HFFc6 (cell line): ENCODE data around the gene PTPRE. TPM values are rescaled to one million over a fixed set of nuclear protein-coding genes. Genes with fewer than 3 reads are reported as not detected.

Source experiments
- DNase-seq: peaks from one replicate; pipeline ENCODE4 v3.0.0-alpha.2; 2018
- H3K27ac Mint-ChIP-seq: 2 replicates; pipeline ENCODE4 v1.8.0; 2020; ENCODE audit warnings: mild to moderate bottlenecking, mixed read lengths
- H3K27me3 Mint-ChIP-seq: 2 replicates; pipeline ENCODE4 v1.8.0; 2021; ENCODE audit warnings: mild to moderate bottlenecking, moderate library complexity, mixed read lengths; ENCODE audit not compliant: insufficient read depth
- H3K36me3 Mint-ChIP-seq: 2 replicates; pipeline ENCODE4 v1.8.0; 2021; ENCODE audit warnings: low read depth, mixed read lengths
- H3K4me1 Mint-ChIP-seq: 2 replicates; pipeline ENCODE4 v1.8.0; 2020; ENCODE audit warnings: low read depth, mixed read lengths
- H3K4me3 Mint-ChIP-seq: 2 replicates; pipeline ENCODE4 v1.8.0; 2020; ENCODE audit warnings: mild to moderate bottlenecking, moderate library complexity, mixed read lengths
- H3K9me3 Mint-ChIP-seq: 2 replicates; pipeline ENCODE4 v1.8.0; 2020; ENCODE audit warnings: mild to moderate bottlenecking, mixed read lengths
- total RNA-seq, 6 experiments: library from RNA; stranded (reverse); fragmentation: NEBNext Ultra II Directional; extraction: Animal tissue kit (Norgen Biotek cat#: 25700); gene quantifications; 2 replicates in 1 of 6; 3 replicates in 5 of 6; pipeline ENCODE4 v1.2.3, GENCODE V29; 2021
- TF ChIP-seq, protein P1 (sequence below): fragments of 200-600 bp; sonication (generic); IDR thresholded peaks from 2 replicates; pipeline ENCODE4 v1.5.0; 2021; ENCODE audit warnings: antibody characterized with exemption, mild to moderate bottlenecking

PTPRE gene
- total RNA-seq, 6 experiments from 2014 or later: 0.14 to 0.37 (median 0.15) TPM; not detected in 3

DNA sequence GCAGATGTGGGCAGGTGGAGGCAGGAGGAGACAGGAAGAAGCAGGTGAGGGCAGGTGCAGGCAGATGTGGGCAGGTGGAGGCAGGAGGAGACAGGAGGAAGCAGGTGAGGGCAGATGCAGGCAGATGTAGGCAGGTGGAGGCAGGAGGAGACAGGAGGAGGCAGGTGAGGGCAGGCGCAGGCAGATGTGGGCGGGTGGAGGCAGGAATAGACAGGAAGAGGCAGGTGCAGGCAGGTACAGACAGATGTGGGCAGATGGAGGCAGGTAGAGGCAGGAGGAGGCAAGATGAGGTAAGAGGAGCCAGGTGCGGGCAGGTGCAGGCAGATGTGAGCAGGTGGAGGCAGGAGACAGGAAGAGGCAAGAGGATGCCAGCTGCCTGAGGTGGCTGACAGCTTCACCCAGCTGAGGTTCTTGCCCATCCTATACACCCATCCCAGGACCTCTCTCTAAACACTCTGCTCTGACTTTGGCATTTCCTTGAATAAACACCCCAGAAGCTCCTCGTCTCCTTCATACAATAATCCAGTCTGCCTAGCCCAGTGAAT lies 33.0 kb downstream of the PTPRE start:
- TF ChIP-seq, protein P1, sequence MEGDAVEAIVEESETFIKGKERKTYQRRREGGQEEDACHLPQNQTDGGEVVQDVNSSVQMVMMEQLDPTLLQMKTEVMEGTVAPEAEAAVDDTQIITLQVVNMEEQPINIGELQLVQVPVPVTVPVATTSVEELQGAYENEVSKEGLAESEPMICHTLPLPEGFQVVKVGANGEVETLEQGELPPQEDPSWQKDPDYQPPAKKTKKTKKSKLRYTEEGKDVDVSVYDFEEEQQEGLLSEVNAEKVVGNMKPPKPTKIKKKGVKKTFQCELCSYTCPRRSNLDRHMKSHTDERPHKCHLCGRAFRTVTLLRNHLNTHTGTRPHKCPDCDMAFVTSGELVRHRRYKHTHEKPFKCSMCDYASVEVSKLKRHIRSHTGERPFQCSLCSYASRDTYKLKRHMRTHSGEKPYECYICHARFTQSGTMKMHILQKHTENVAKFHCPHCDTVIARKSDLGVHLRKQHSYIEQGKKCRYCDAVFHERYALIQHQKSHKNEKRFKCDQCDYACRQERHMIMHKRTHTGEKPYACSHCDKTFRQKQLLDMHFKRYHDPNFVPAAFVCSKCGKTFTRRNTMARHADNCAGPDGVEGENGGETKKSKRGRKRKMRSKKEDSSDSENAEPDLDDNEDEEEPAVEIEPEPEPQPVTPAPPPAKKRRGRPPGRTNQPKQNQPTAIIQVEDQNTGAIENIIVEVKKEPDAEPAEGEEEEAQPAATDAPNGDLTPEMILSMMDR: no peak
- Mint-ChIP-seq H3K9me3 (peaks cover 70% of the 10 kb centered on the region), H3K4me3 (no peak overlapping the region)

DNA sequence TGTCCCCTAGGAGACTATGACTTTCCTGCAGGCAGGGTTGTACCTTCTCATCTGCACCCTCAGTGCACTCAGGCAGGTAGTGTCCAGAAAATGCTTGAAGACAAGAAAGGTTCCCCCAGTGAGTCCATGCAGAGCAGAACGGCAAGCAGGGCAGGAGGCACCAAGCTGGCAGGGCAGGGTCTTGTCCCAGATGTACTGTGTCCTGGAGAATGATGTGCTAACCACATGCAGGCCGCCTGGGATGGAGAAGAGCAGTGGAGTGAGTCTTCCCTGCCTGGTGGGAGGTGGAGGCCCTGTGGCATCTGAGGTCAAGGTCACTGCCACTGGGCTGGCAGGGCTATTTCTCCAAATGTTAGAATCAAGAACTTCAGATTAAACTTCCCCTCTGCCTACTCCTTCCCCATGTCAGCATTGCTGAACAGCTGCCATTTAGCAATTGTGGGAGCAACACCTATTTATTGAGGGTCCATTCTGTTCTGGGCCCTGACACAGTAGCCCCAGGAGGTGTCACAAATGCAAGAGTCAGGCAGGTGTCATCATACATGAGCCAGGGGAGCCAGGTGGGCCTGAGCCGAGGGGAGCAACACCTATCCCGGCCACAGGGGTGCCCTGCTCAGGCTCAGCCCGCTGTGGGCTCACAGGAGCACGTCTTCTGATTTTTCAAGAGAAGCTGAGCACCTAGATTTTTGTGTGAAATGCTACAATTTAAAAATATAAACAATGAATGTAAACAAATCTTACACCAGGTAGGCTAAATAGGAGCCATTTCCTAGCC lies 34.1 kb downstream of the PTPRE start:
- no peak overlapping the region for H3K27ac Mint-ChIP-seq
- TF ChIP-seq, protein P1: no peak

More for the DNA sequence above, 33.0 kb downstream of the PTPRE start:
- Mint-ChIP-seq H3K27me3 (no peaks in the 10 kb centered on the region; the same call in 1 of the 2 replicates), H3K36me3 (peaks cover 6% of the 10 kb centered on the region; the same call in 1 of the 2 replicates), H3K4me1 (no peaks in the 10 kb centered on the region), H3K27ac (no peak overlapping the region)
- DNase-seq: no peak

DNA sequence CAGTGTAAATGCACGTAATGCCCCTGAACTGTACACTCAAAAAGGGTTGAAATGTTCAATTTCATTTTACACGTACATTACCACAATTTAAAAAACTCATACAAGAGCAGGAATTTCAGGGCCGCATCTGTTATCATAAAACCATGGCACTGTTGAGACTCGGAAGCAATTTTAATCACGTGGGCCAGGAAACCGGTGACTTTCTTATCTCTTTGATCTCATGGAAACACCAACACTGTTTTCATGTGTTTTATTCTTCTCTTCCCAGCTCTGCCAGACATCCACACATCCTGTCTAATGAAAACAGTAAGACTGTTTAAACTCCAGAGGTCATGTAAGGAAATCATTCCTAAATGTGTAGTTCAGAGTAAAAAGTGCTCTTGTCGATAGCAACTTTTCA lies 35.9 kb downstream of the PTPRE start:
- H3K27ac Mint-ChIP-seq: no peak overlapping the region
- TF ChIP-seq, protein P1: no peak
- H3K36me3 Mint-ChIP-seq: no peaks in the 10 kb centered on the region; the same call in 1 of the 2 replicates
- no peak for DNase-seq
- H3K27me3 Mint-ChIP-seq: peaks cover 1% of the 10 kb centered on the region
- no peaks in the 10 kb centered on the region for H3K4me1 Mint-ChIP-seq
- H3K4me3 Mint-ChIP-seq: no peak overlapping the region
- peaks cover 57% of the 10 kb centered on the region for H3K9me3 Mint-ChIP-seq

More for the DNA sequence above, 34.1 kb downstream of the PTPRE start:
- Mint-ChIP-seq H3K9me3 (peaks cover 58% of the 10 kb centered on the region), H3K36me3 (no peaks in the 10 kb centered on the region; the same call in 1 of the 2 replicates), H3K4me3 (no peak overlapping the region), H3K27me3 (peaks cover 1% of the 10 kb centered on the region), H3K4me1 (no peaks in the 10 kb centered on the region)
- DNase-seq: no peak

DNA sequence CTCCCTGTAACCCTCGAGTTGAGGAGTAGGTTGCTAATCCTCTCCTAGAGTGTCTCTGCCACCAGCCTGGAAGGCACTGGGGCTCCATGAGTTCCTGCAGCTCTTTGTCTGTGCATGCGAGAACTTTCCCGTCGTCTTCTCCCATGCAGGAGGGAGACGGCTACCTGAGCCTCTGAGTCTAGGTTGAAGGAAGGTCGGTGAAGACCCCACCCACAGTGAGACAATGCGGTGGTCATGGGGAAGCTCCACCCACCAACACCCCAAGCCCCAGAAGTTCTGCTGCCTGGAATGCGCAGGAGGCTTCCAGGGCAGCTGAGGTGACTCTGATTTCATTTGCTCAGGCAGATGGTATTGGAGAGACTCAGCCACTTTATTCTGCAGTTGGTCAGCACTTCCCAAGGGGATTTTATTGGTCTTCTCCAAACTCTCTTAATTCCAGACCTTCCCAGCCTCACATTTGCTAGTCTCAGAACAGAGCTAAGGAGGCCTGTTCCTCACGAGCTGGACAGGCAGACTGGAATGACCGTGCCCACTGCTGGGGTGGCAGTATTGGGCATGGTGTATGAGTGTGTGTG lies 36.5 kb downstream of the PTPRE start:
- H3K4me1 Mint-ChIP-seq: no peaks in the 10 kb centered on the region
- peaks cover 4% of the 10 kb centered on the region for H3K27me3 Mint-ChIP-seq
- TF ChIP-seq, protein P1: no peak
- H3K4me3 Mint-ChIP-seq: no peak overlapping the region
- H3K36me3 Mint-ChIP-seq: no peaks in the 10 kb centered on the region; the same call in 1 of the 2 replicates
- H3K27ac Mint-ChIP-seq: no peak overlapping the region
- no peak for DNase-seq
- H3K9me3 Mint-ChIP-seq: peaks cover 55% of the 10 kb centered on the region

DNA sequence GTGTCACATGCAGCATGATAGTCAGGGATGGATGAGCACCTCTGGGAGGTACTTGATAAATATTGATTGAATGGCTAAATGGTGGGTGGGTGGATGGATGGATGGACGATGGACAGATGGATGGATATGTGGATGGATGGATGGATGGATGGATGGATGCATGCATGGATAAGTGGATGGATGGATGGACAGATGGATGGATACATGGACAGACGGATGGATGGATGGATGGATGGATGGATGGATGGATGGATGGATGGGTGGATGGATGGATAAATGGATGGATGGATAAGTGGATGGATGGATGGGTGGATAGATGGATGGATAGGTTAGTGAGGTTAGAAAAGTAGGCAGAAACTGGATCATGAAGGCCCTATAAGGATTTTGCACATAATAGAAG lies 37.4 kb downstream of the PTPRE start:
- Mint-ChIP-seq H3K27me3 (peaks cover 4% of the 10 kb centered on the region), H3K36me3 (no peaks in the 10 kb centered on the region; the same call in 1 of the 2 replicates), H3K4me1 (no peaks in the 10 kb centered on the region)

More for the DNA sequence above, 37.4 kb downstream of the PTPRE start:
- TF ChIP-seq, protein P1: no peak
- peaks cover 57% of the 10 kb centered on the region for H3K9me3 Mint-ChIP-seq
- DNase-seq: no peak
- H3K27ac Mint-ChIP-seq: no peak overlapping the region
- no peak overlapping the region for H3K4me3 Mint-ChIP-seq
